NCI-H128 (cell line): ENCODE data around the gene CHRM5.
"Not testable (repeated sequence)": the region's sequence is repeated elsewhere in the genome, so short reads cannot be mapped to it uniquely, and the experiment has no call there.

ENCODE experiments used
- DNase-seq: peaks from one replicate; lab custom pipeline; 2025; ENCODE audit not compliant: unreplicated experiment; lab: John Stamatoyannopoulos, UW

The CHRM5 gene

GRCh38 chr15:33988384-33988783 lies 20.1 kb downstream of the CHRM5 start:
- DNase-seq, result no peak

- no peak for DNase-seq
Measured at GRCh38 chr15:33994005-33994615, 25.8 kb downstream of the CHRM5 start.

- not testable (repeated sequence) for DNase-seq
Measured at GRCh38 chr15:33995666-33996065, 27.4 kb downstream of the CHRM5 start.

GRCh38 chr15:34001536-34001935 lies 33.2 kb downstream of the CHRM5 start:
- no peak for DNase-seq

GRCh38 chr15:34006381-34006780 lies 38.1 kb downstream of the CHRM5 start:
- no peak for DNase-seq

GRCh38 chr15:34009656-34010055 lies 41.4 kb downstream of the CHRM5 start:
- DNase-seq, result no peak

GRCh38 chr15:34010921-34011320 lies 42.6 kb downstream of the CHRM5 start:
- DNase-seq, result no peak

- DNase-seq, result no peak
Measured at GRCh38 chr15:34011481-34011880, 43.2 kb downstream of the CHRM5 start.

- DNase-seq, result no peak
Measured at GRCh38 chr15:34012461-34013028, 44.2 kb downstream of the CHRM5 start.

GRCh38 chr15:34013746-34014145 lies 45.4 kb downstream of the CHRM5 start:
- DNase-seq, result no peak

GRCh38 chr15:34014556-34014955 lies 46.3 kb downstream of the CHRM5 start:
- DNase-seq, result no peak

GRCh38 chr15:34018021-34018645 lies 49.8 kb downstream of the CHRM5 start:
- DNase-seq, result no peak

- not testable (repeated sequence) for DNase-seq
Measured at GRCh38 chr15:34018738-34019137, 50.4 kb downstream of the CHRM5 start.

GRCh38 chr15:34019369-34019990 lies 51.2 kb downstream of the CHRM5 start:
- no peak for DNase-seq

- no peak for DNase-seq
Measured at GRCh38 chr15:34023907-34024306, 55.6 kb downstream of the CHRM5 start.

GRCh38 chr15:34025252-34025651 lies 57.0 kb downstream of the CHRM5 start:
- no peak for DNase-seq

GRCh38 chr15:34027606-34028005 lies 59.3 kb downstream of the CHRM5 start:
- no peak for DNase-seq

- DNase-seq, result no peak
Measured at GRCh38 chr15:34031987-34032760, 63.9 kb downstream of the CHRM5 start.

- DNase-seq, result peak; percentile 19
Measured at GRCh38 chr15:34038023-34038870, 70.0 kb downstream of the CHRM5 start.
